Upper lobe of right lung (tissue), 1 donor: ENCODE data around the gene NDUFA8. TPM values are rescaled to one million over a fixed set of nuclear protein-coding genes. Genes with fewer than 3 reads are reported as not detected.

Experiments
- ATAC-seq: fragments of 200-7000 bp; cut with Tn5 transposase; one replicate; pipeline ENCODE4 v1.9.1; 2020; ENCODE audit warnings: mild to moderate bottlenecking, moderate library complexity
- DNase-seq: peaks from one replicate; pipeline ENCODE4 v3.0.0-alpha.2; 2020
- H3K27ac ChIP-seq: fragments of 200-600 bp; one replicate; pipeline ENCODE4 v1.8.0; 2022
- H3K27me3 ChIP-seq: fragments of 200-600 bp; one replicate; pipeline ENCODE4 v1.8.0; 2022; ENCODE audit warnings: mild to moderate bottlenecking
- H3K36me3 ChIP-seq: fragments of 200-600 bp; one replicate; pipeline ENCODE4 v1.8.0; 2022
- H3K4me1 ChIP-seq: fragments of 200-600 bp; one replicate; pipeline ENCODE4 v1.8.0; 2022
- H3K4me3 ChIP-seq: fragments of 200-600 bp; one replicate; pipeline ENCODE4 v1.8.0; 2022; ENCODE audit warnings: mild to moderate bottlenecking
- H3K9me3 ChIP-seq: fragments of 200-600 bp; one replicate; pipeline ENCODE4 v1.8.0; 2022
- CTCF ChIP-seq: fragments of 200-600 bp; IDR thresholded peaks from one replicate; pipeline ENCODE4 v1.8.0; 2022; ENCODE audit warnings: antibody characterized with exemption
- intact Hi-C: fragments of 100-400 bp; cut with DNase I; formaldehyde crosslinking; loops from one replicate; pipeline ENCODE4 v1.11.0; 2022
- microRNA-seq: library from miRNA; unstranded; fragments of <30 nt; microRNA quantifications from one replicate; pipeline ENCODE4 v1.2.0, GENCODE V29; 2020; ENCODE audit warnings: borderline microRNAs expressed
- total RNA-seq: library from RNA; stranded (reverse); fragmentation: NEBNext Ultra II Directional; extraction: Animal tissue kit (Norgen Biotek cat#: 25700); gene quantifications from one replicate; pipeline ENCODE4 v1.2.1, GENCODE V29; 2021
- donor health status: DM: no; HTN: yes; CAD: no; lungs with severe emphysema.

The NDUFA8 gene
- total RNA-seq, 1 donor from 2014 or later = 41.5 TPM

DNA sequence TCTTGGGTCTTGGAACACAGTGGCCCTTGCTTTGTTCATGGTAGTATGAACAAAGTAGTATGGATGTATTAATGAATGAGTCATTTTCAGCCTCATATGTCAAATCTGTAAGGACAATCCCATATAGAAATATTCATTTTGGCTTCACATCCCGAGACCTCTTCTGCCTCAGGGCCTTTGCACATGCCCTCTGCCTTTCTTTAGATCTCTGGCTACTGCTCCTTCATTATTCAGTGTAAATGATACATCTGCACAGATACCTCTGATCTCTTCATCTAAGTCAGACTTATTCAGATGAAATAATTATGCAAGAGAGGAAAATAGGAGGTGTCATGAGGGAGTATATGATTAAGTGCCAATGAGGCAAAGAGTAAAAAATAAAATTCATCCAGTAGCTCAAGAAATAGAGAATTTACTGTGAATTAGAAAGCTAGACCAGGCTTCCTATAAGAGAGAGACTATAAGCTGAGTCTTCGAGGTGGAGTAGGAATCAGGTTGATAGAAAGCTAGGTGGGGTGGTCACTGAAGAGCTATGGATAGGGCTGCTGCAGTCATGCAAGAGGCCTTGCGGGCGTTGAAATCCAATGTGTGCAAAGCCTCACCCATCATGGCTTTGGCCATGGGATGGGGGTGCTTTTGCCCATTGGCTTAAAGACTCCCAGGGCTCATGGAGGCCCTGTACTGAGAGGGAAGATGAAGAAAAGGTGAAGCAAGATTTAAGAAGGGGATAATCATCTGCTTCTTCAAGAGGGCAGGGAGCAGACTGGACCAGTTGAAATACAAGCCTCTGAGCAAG lies 62.8 kb downstream of the NDUFA8 start:
- no peak for TF ChIP-seq CTCF
- Histone ChIP-seq H3K4me3 (no peak overlapping the region), H3K9me3 (no peaks in the 10 kb centered on the region), H3K4me1 (peaks cover 16% of the 10 kb centered on the region), H3K27ac (no peak overlapping the region), H3K36me3 (no peaks in the 10 kb centered on the region), H3K27me3 (no peaks in the 10 kb centered on the region)
- intact Hi-C loops = no loop called here
- no peak for ATAC-seq
- DNase-seq = no peak

DNA sequence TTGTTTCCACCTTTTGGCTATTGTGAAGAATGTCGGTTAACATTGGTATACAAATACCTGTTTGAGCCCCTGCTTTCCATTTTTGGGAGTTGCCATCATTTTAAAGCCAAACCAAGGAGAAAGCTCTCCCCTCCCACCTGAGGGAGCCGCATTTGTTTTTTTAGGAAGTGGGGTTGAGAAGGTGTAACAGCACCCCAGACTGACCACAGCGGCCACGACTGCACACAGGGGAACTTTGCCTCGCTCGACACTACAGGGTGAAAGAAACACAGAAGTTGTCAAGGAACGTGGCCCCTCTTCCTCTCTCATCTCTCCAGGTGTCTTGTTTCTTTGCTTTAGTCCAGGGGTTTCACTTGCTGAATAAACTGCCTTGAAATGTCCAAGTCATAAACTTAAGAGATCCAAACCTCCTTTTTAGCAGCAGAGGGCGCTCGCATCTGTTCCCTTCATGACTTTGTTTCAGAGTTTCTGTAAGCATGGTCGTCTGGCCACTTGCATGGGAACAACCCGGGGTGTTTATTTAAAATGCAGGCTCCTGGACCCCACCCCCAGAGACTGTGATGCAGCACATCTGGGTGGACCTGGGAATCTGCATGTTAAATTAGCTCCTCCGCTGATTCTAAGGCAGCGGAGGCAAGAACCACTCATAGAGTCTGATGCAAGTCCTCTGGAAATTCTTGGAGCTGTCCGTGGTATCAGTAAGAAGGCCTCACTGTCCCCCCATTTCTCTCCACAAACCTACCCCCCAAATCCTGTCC lies 64.4 kb downstream of the NDUFA8 start:
- Histone ChIP-seq H3K4me3 (no peak overlapping the region), H3K9me3 (no peaks in the 10 kb centered on the region), H3K4me1 (peaks cover 26% of the 10 kb centered on the region), H3K27ac (no peak overlapping the region), H3K36me3 (no peaks in the 10 kb centered on the region), H3K27me3 (no peaks in the 10 kb centered on the region)
- intact Hi-C loops = no loop called here
- DNase-seq = no peak
- ATAC-seq = no peak
- TF ChIP-seq CTCF = peak; percentile 70

Small RNA genes within 50 kb of the gene (microRNA-seq; reads per million reads assigned to microRNA genes)
- gene MIR4478 = not detected

Other genes with a start within 250 kb of the NDUFA8 start
- gene TTLL11, start 66.5 kb downstream of the NDUFA8 start, total RNA-seq = 10.7 TPM
- gene MORN5, start 129 bp upstream of the NDUFA8 start, total RNA-seq = not detected
- gene LHX6, start 69.2 kb upstream of the NDUFA8 start, total RNA-seq = 16.9 TPM
- gene RBM18, start 105.1 kb upstream of the NDUFA8 start, total RNA-seq = 17.5 TPM
- 31.9 TPM for gene MRRF, start 105.1 kb upstream of the NDUFA8 start, total RNA-seq
- gene PTGS1, start 211.2 kb upstream of the NDUFA8 start, total RNA-seq = 16.4 TPM